Coronary artery (tissue), 2 donors: ENCODE results near the gene MCFD2.

Source experiments
- DNase-seq: peaks from one replicate; pipeline ENCODE4 v3.0.0-alpha.2; 2017; ENCODE audit warnings: low spot score
- H3K27ac ChIP-seq, 2 donors: fragments of 200-600 bp; sonication (generic); one replicate each; pipeline ENCODE4 v1.5.1; 2016 to 2019
- H3K4me3 ChIP-seq: fragments of 200-600 bp; sonication (generic); 2 replicates; pipeline ENCODE4 v1.5.1; 2016; ENCODE audit warnings: mild to moderate bottlenecking, moderate library complexity
- TF ChIP-seq, protein P1 (sequence below): fragments of 200-600 bp; sonication (generic); IDR thresholded peaks from one replicate; pipeline ENCODE4 v1.5.1; 2019; ENCODE audit warnings: antibody characterized with exemption

Gene MCFD2

DNA sequence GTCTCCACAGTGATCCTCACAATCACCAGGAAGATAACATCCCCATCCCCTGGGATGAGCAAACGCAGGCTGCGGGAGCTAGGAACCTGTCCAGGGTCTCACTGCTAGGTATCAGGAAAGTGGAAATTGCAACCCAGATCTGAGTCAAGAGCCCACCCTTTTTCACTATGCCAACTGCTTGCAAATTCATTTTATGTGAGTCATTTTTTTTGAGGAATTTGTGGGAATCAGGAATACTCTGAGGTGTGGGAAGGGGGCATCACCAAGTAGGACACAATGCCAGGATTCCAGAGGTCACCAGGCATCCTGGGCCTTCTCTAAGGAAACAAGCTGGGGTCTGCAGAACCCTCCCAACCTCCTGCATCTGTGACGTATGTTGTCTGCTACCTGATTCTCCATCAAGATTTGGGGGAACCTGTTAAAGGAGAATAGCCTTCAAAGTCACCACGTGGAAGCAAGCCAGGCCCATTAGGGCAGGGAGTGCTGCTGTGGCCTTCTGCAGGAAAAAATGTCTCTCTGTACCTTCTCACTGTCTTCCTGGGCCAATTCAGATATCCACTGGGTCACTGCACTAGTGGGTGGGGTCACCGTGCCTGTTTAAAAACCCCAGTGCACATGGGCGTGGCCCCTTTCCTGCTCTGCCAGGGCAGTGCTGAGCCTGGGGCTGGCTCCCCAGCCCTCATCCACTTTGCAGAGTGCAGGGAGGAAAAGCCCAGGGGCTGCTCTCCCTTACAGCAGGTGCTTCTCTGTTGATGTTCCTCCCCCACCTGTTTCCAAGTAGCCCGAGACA, 50.2 kb downstream of the MCFD2 start:
- Histone ChIP-seq H3K4me3 (no peak overlapping the region), H3K27ac (no peak overlapping the region)
- TF ChIP-seq, protein P1, sequence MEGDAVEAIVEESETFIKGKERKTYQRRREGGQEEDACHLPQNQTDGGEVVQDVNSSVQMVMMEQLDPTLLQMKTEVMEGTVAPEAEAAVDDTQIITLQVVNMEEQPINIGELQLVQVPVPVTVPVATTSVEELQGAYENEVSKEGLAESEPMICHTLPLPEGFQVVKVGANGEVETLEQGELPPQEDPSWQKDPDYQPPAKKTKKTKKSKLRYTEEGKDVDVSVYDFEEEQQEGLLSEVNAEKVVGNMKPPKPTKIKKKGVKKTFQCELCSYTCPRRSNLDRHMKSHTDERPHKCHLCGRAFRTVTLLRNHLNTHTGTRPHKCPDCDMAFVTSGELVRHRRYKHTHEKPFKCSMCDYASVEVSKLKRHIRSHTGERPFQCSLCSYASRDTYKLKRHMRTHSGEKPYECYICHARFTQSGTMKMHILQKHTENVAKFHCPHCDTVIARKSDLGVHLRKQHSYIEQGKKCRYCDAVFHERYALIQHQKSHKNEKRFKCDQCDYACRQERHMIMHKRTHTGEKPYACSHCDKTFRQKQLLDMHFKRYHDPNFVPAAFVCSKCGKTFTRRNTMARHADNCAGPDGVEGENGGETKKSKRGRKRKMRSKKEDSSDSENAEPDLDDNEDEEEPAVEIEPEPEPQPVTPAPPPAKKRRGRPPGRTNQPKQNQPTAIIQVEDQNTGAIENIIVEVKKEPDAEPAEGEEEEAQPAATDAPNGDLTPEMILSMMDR, result no peak
- no peak for DNase-seq

DNA sequence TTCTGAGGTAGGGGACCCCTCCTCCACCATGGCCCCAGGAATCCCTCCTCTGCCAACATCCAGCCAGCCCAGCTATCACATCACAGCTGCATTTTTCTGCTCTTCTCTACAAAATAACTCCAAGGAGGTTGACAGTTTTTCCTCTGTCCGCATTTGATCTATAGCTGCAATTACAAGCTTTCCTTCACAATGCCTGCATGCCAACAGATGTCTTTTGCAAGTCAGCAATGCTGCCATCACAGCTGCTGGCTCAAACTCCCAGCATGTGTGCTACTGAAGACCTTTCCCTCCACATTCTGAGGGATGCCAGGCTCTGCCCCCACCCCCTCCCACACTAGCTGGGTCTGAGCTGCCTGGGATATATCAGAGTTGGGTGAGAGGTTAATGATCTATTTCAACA, 51.7 kb downstream of the MCFD2 start:
- H3K4me3 ChIP-seq, result no peak overlapping the region
- TF ChIP-seq, protein P1, result no peak
- H3K27ac ChIP-seq, result no peak overlapping the region
- DNase-seq, result no peak

DNA sequence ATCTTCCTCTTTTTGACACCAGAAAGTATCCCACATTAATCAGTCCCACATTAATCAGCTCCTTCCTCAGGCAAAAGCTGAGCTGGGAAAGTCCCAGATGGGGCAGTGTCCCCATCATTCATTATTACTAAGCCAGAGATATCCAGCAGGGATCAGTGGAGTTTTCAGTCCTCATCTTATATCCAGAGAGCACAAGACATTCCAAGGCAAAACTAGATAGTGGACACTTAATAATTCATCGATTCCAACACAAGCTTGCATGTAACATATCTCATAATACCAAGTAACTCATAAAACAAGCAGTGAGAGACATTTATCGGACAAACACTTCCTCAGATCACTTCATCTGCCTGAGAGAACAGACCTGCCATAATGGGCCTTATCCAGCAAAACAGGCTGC, 53.1 kb downstream of the MCFD2 start:
- Histone ChIP-seq H3K27ac (no peak overlapping the region), H3K4me3 (no peak overlapping the region)
- TF ChIP-seq, protein P1, result no peak
- no peak for DNase-seq

DNA sequence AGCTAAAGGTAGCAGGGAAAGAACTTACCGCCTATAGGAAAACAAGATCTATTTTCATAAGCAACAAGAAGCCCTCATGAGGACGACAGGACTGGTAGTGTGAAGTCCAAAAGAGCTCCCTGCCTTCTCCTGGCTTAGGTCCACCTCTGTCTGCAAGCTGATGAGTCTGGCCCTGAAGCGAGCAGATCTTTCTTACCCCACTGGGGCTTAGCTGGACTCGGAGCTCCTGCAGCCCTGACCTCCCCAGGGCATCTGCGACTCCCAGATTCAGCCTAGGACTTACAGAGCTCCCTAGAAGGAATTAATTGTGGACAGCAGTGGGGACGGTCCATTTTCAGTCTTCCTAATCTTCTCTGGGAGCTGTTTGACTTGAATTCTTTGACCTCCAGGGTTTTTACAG, 53.7 kb downstream of the MCFD2 start:
- Histone ChIP-seq H3K27ac (no peak overlapping the region), H3K4me3 (no peak overlapping the region)
- no peak for DNase-seq
- TF ChIP-seq, protein P1, result no peak

DNA sequence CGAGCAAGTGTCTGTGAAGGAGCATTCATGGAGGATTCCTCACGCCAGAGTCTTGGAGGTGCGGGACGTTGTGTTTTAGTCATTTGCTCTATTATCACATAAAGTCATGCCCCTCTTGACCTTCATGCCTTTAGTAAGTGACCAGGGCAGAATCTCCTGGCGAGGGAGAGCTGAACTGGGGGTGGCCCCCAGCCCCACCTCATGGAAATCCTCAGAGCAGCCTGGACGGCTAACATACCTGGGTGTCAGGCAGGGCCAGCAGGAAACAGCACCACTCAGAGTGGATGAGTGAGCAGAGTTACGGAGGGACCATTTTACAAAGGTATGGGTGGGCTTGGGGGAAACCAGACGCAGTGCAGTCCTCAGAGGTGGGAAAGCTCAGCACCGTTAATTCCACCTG, 56.1 kb downstream of the MCFD2 start:
- peak overlapping the region in 1 of 2 donors; percentile 78 for H3K27ac ChIP-seq
- TF ChIP-seq, protein P1, result no peak
- H3K4me3 ChIP-seq, result no peak overlapping the region
- DNase-seq, result no peak

DNA sequence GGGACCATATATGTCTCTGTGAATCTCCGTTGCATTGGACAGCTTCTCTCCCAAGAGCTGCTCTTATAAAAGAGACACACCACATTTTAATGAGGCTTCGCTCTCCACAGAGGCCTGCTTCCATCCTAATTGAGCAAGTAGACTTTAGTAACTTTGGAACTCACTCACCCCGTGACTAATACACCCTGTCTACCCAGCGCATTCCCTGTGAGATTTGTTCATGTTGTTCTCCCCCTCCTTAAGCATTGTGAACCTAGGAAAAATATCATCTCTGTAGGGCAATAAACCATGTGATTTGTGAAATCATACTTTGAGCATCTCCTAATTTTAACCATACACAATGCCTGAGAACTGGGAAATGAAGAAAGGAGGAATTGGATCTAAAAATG, 56.9 kb downstream of the MCFD2 start:
- H3K27ac ChIP-seq, result peak overlapping the region in 1 of 2 donors; percentile 78
- no peak for DNase-seq
- TF ChIP-seq, protein P1, result no peak
- H3K4me3 ChIP-seq, result no peak overlapping the region
